Measurements from ENCODE around the gene ELL. TPM values are rescaled to one million over a fixed set of nuclear protein-coding genes. Genes with fewer than 3 reads are reported as not detected.

The ELL gene
- total RNA-seq, 1 experiment from 2014 or later: 22.9 TPM

GRCh38 chr19:18431351-18432197, 90.3 kb downstream of the ELL start:
- H3K4me2 ChIP-seq (ENCODE audit: low read length): no peak overlapping the region
- peaks cover 13% of the 10 kb centered on the region; the same call in 1 of the 2 replicates for H3K79me2 ChIP-seq (ENCODE audit: insufficient read depth, low read length)
- H3K27ac ChIP-seq (ENCODE audit: low read depth, low read length): peak overlapping the region; percentile 29; the same call in 1 of the 2 replicates
- ChIA-PET RAD21 (ENCODE audit: low non-redundant PET in 1 of 2, low total read pairs in 2 of 2, uncharacterized antibody in 2 of 2, unreplicated experiment in 2 of 2) (interaction anchor here in 1 of 2 experiments (0.6 kb wide), 1 partner anchor 15 kb away, joined by 3 read pairs; no protein-coding TSS in a partner anchor), CTCF (no interaction called here), POLR2A (interaction anchor here (0.6 kb wide), 1 partner anchor 14 kb away, joined by 7 read pairs; no protein-coding TSS in a partner anchor)
- intact Hi-C loops (cut with micrococcal nuclease): no loop called here
- DNase-seq (ENCODE audit: low read depth, low spot score): no peak
- no peaks in the 10 kb centered on the region for H3K27me3 ChIP-seq (ENCODE audit: insufficient read depth, low read length)
- peaks cover 0 to 14% of the 10 kb centered on the region in 2 experiments; a peak in 2 of 4 replicates for H3K4me1 ChIP-seq (ENCODE audit: control insufficient read depth in 1 of 2, insufficient read depth in 2 of 2, low read length in 2 of 2)
- H3K9me3 ChIP-seq (ENCODE audit: control insufficient read depth in 1 of 2, insufficient read depth in 1 of 2, low read depth in 1 of 2, low read length in 2 of 2): no peaks in the 10 kb centered on the region
- no peaks in the 10 kb centered on the region for H4K20me1 ChIP-seq (ENCODE audit: insufficient read depth)
- H3K4me3 ChIP-seq (replicated peaks in 1 of 2; ENCODE audit: low read depth in 1 of 2, low read length in 2 of 2): no peak overlapping the region
- BruUV-seq (replicated peaks): no TSS peak
- H3K9me2 ChIP-seq (ENCODE audit: insufficient read depth): no peaks in the 10 kb centered on the region
- no peak for TF ChIP-seq SRF (IDR thresholded peaks at IDR 0.05; ENCODE audit: low read depth)
- H3K36me3 ChIP-seq (ENCODE audit: control insufficient read depth in 1 of 2, insufficient read depth in 2 of 2, low read length in 2 of 2): peaks cover 5 to 8% of the 10 kb centered on the region in 2 experiments; a peak in 3 of 4 replicates
- H2AFZ ChIP-seq (ENCODE audit: low read depth, low read length, poor library complexity, severe bottlenecking): no peak overlapping the region
- H3K9ac ChIP-seq (ENCODE audit: low read length): no peak overlapping the region
- no peak for ATAC-seq

GRCh38 chr19:18430417-18431144, 91.3 kb downstream of the ELL start:
- ChIA-PET CTCF (no interaction called here), RAD21 (ENCODE audit: low non-redundant PET in 1 of 2, low total read pairs in 2 of 2, uncharacterized antibody in 2 of 2, unreplicated experiment in 2 of 2) (no interaction called here), POLR2A (no interaction called here)
- TF ChIP-seq POLR2AphosphoS5 (IDR thresholded peaks at IDR 0.05; ENCODE audit: low read depth, low read length) (no peak), EGR1 (IDR thresholded peaks at IDR 0.05; ENCODE audit: low read depth) (no peak), RAD21 (IDR thresholded peaks at IDR 0.05; ENCODE audit: low read depth) (no peak), CTCF (IDR thresholded peaks at IDR 0.05 in 2 of 3, conservative IDR thresholded peaks at IDR 0.05 in 1 of 3; ENCODE audit: borderline replicate concordance in 1 of 3, insufficient read depth in 1 of 3, low read depth in 2 of 3, low read length in 2 of 3) (no peak), TCF7L2 (IDR thresholded peaks at IDR 0.05; ENCODE audit: borderline replicate concordance, extremely low read depth, insufficient read depth, insufficient read length) (no peak), EZH2phosphoT487 (IDR thresholded peaks at IDR 0.05; ENCODE audit: borderline replicate concordance) (no peak), POLR2A (IDR thresholded peaks at IDR 0.05; ENCODE audit: borderline replicate concordance, extremely low read depth, insufficient read depth, insufficient read length) (no peak), SP1 (IDR thresholded peaks at IDR 0.05; ENCODE audit: low read depth) (no peak), SIN3A (IDR thresholded peaks at IDR 0.05; ENCODE audit: low read depth) (no peak), YY1 (IDR thresholded peaks at IDR 0.05; ENCODE audit: extremely low read depth, insufficient replicate concordance, low read depth, low read length) (no peak), ZNF274 (IDR thresholded peaks at IDR 0.05; ENCODE audit: low read depth, low read length) (no peak)
- Histone ChIP-seq H3K4me1 (ENCODE audit: control insufficient read depth in 1 of 2, insufficient read depth in 2 of 2, low read length in 2 of 2) (peaks cover 4 to 12% of the 10 kb centered on the region in 2 experiments; a peak in 3 of 4 replicates), H4K20me1 (ENCODE audit: insufficient read depth) (no peaks in the 10 kb centered on the region), H3K27ac (ENCODE audit: low read depth, low read length) (no peak overlapping the region; the same call in 1 of the 2 replicates), H3K9me3 (ENCODE audit: control insufficient read depth in 1 of 2, insufficient read depth in 1 of 2, low read depth in 1 of 2, low read length in 2 of 2) (no peaks in the 10 kb centered on the region), H2AFZ (ENCODE audit: low read depth, low read length, poor library complexity, severe bottlenecking) (no peak overlapping the region), H3K4me2 (ENCODE audit: low read length) (no peak overlapping the region), H3K9ac (ENCODE audit: low read length) (no peak overlapping the region), H3K4me3 (replicated peaks in 1 of 2; ENCODE audit: low read depth in 1 of 2, low read length in 2 of 2) (no peak overlapping the region), H3K79me2 (ENCODE audit: insufficient read depth, low read length) (peaks cover 18% of the 10 kb centered on the region), H3K9me2 (ENCODE audit: insufficient read depth) (no peaks in the 10 kb centered on the region), H3K27me3 (ENCODE audit: insufficient read depth, low read length) (no peaks in the 10 kb centered on the region), H3K36me3 (ENCODE audit: control insufficient read depth in 1 of 2, insufficient read depth in 2 of 2, low read length in 2 of 2) (peaks cover 1 to 5% of the 10 kb centered on the region in 2 experiments; a peak in 3 of 4 replicates)
- intact Hi-C loops (cut with micrococcal nuclease): no loop called here
- BruUV-seq (replicated peaks): no TSS peak
- DNase-seq (ENCODE audit: low read depth, low spot score) (no peak), ATAC-seq (no peak)
